Peyer's patch (tissue), 4 donors: Measurements from ENCODE around the gene CACNB2.

Experiments
- POLR2A ChIP-seq, 2 donors: fragments of 450-650 bp; IDR thresholded peaks; one replicate each; pipeline ENCODE4 v1.5.1; 2017; ENCODE audit warnings: antibody characterized with exemption in 2 of 2, mild to moderate bottlenecking in 2 of 2, moderate library complexity in 2 of 2
- TF ChIP-seq, protein P1 (sequence below), 6 experiments: fragments of 450-650 bp in 4 of 6; fragments of 200-600 bp in 2 of 6; sonication (generic) in 1 of 6; IDR thresholded peaks; one replicate each; pipeline ENCODE4 v1.5.1; 2017 to 2019; ENCODE audit warnings: antibody characterized with exemption in 6 of 6, mild to moderate bottlenecking in 3 of 6, moderate library complexity in 1 of 6

DNA sequence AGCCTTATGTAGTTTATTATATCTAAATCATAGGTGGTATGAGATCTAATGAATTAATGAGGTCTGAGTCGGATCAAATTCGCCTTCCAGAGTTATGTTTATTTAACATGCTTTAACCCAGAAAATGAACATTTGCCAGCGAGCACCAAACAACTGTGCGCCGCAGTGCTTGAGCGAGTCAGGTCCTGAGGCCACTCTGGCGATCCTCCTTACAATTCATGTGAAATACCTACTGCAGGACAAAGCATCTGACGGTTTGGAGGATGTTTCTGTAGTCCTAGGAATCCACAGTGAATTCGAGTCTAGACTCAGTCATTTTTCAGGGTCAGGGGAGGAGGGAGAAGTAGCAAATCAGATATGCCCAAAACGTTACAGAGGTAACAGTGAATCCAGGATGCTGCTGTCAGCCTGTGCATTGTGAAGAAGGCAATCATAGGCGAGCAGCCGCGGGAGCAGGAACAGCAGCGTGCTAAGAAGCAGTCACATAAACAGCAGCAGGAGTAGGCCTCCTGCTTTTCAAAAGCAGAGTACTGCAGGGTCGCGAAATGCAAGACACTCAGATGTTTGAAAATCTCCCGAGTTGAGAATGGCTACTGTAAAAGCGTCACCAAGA is 120.2 kb downstream of the CACNB2 start:
- no peak for TF ChIP-seq POLR2A (IDR thresholded peaks at IDR 0.05)
- TF ChIP-seq, protein P1, sequence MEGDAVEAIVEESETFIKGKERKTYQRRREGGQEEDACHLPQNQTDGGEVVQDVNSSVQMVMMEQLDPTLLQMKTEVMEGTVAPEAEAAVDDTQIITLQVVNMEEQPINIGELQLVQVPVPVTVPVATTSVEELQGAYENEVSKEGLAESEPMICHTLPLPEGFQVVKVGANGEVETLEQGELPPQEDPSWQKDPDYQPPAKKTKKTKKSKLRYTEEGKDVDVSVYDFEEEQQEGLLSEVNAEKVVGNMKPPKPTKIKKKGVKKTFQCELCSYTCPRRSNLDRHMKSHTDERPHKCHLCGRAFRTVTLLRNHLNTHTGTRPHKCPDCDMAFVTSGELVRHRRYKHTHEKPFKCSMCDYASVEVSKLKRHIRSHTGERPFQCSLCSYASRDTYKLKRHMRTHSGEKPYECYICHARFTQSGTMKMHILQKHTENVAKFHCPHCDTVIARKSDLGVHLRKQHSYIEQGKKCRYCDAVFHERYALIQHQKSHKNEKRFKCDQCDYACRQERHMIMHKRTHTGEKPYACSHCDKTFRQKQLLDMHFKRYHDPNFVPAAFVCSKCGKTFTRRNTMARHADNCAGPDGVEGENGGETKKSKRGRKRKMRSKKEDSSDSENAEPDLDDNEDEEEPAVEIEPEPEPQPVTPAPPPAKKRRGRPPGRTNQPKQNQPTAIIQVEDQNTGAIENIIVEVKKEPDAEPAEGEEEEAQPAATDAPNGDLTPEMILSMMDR (IDR thresholded peaks at IDR 0.05) = no peak
